ENCODE results near the gene HSPG2. TPM values are rescaled to one million over a fixed set of nuclear protein-coding genes. Genes with fewer than 3 reads are reported as not detected.

HSPG2 gene
- total RNA-seq, 4 donors from 2014 or later: 75.7 to 239 (median 96.8) TPM

DNA sequence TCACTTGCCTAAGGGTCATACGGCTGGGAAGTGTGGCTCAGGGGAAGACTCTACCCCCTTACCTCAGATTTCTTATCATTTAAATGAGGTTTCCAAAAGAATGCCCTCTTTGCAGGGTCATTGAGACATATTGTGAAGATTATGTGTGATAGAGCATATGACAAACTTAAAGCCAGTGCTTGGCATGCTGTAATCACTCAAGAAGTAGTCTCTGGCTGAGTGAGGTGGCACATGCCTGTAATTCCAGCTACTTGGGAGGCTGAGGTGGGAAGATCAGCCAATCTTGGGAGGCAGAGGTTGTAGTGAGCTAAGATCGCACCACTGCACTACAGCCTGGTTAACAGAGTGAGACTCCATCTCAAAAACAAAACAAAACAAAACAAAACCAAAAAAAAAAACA is 132.6 kb downstream of the HSPG2 start:
- Histone ChIP-seq H3K4me3 (replicated peaks in 1 of 3) (no peak overlapping the region), H3K36me3 (no peaks in the 10 kb centered on the region), H3K27ac (no peak overlapping the region), H3K9me3 (no peaks in the 10 kb centered on the region), H3K4me1 (no peaks in the 10 kb centered on the region), H3K27me3 (no peaks in the 10 kb centered on the region)
- DNase-seq: no peak
- intact Hi-C loops (cut with DNase I): no loop called here
- WGBS, 2 donors: 69 to 74% methylated on average over 2 of the region's 2 CpGs
- TF ChIP-seq POLR2A (IDR thresholded peaks at IDR 0.05): no peak
- TF ChIP-seq, protein P1, sequence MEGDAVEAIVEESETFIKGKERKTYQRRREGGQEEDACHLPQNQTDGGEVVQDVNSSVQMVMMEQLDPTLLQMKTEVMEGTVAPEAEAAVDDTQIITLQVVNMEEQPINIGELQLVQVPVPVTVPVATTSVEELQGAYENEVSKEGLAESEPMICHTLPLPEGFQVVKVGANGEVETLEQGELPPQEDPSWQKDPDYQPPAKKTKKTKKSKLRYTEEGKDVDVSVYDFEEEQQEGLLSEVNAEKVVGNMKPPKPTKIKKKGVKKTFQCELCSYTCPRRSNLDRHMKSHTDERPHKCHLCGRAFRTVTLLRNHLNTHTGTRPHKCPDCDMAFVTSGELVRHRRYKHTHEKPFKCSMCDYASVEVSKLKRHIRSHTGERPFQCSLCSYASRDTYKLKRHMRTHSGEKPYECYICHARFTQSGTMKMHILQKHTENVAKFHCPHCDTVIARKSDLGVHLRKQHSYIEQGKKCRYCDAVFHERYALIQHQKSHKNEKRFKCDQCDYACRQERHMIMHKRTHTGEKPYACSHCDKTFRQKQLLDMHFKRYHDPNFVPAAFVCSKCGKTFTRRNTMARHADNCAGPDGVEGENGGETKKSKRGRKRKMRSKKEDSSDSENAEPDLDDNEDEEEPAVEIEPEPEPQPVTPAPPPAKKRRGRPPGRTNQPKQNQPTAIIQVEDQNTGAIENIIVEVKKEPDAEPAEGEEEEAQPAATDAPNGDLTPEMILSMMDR (IDR thresholded peaks at IDR 0.05): no peak

DNA sequence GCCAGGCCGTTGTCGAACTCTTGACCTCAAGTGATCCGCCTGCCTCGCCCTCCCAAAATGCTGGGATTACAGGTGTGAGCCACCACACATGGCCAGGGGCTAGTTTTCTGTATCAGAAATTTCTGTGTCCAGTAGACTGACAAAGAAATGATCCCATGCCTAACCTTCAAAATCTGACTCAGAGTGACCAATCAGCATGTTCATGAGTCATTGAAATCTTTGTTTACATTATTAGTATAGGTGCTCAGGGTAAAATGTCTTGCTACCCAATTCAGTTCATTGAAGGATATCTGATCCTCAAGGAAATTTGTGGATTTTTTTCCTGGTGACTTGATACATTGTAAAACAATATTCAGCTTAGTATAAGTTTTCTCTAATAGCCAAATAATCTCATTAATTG is 136.0 kb downstream of the HSPG2 start:
- H3K27ac ChIP-seq: no peak overlapping the region
- intact Hi-C loops (cut with DNase I): no loop called here
- WGBS, 2 donors: 95 to 98% methylated on average over 4 of the region's 4 CpGs
- H3K4me3 ChIP-seq (replicated peaks in 1 of 3): no peak overlapping the region
- no peaks in the 10 kb centered on the region for H3K4me1 ChIP-seq
- no peak for TF ChIP-seq POLR2A (IDR thresholded peaks at IDR 0.05)
- TF ChIP-seq, protein P1 (IDR thresholded peaks at IDR 0.05): no peak
- H3K27me3 ChIP-seq: no peaks in the 10 kb centered on the region
- DNase-seq: no peak
- no peaks in the 10 kb centered on the region for H3K36me3 ChIP-seq
- no peaks in the 10 kb centered on the region for H3K9me3 ChIP-seq

DNA sequence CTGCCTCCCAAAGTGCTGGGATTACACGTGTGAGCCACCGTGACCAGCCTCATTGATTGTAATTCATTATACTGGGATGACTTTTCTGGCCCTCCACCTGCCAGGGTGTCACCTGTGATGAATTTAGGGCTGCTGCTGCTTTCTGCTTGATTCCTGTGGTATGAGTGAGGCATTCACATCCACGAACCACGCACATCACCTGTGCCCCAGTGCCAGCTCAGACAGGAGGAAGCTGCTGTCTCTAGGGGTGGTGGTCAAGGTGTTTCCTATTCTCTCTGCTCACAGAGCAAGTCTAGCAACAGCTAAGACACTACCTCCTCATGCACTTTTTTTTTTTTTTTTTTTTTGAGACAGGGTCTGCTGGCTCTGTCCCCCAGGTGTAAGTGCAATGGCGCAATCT is 137.4 kb downstream of the HSPG2 start:
- Histone ChIP-seq H3K9me3 (no peaks in the 10 kb centered on the region), H3K36me3 (no peaks in the 10 kb centered on the region), H3K4me1 (no peaks in the 10 kb centered on the region), H3K27ac (no peak overlapping the region), H3K27me3 (no peaks in the 10 kb centered on the region), H3K4me3 (replicated peaks in 1 of 3) (no peak overlapping the region)
- intact Hi-C loops (cut with DNase I): loop anchor here (5.0 kb wide), 1 partner anchor 163 kb away; no protein-coding TSS in a partner anchor
- 82 to 87% methylated on average over 4 to 5 of the region's 5 CpGs for whole genome bisulfite sequencing, 2 donors
- no peak for TF ChIP-seq POLR2A (IDR thresholded peaks at IDR 0.05)
- TF ChIP-seq, protein P1 (IDR thresholded peaks at IDR 0.05): no peak
- no peak for DNase-seq

DNA sequence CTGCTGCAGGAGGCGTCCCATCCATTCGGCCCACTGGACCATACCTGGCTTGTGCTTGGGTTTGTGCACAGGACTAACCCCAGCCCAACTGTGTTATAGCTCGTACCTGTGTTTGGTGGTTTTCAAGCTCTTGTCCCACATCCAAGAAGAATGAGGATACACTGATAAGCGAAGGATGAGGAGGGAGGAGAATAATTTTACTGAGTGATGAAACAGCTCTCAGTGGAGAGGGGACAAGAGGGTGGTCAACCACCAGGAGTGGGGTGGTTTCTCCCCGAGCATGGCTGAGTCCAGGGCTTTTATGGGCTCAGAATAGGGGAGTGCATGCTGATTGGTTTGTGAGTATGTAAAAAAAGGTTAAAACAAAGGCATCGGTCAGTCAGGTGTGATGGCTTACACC is 142.0 kb downstream of the HSPG2 start:
- no peak overlapping the region for H3K4me3 ChIP-seq (replicated peaks in 1 of 3)
- no peaks in the 10 kb centered on the region for H3K27me3 ChIP-seq
- no peaks in the 10 kb centered on the region for H3K4me1 ChIP-seq
- intact Hi-C loops (cut with DNase I): loop anchor here (5.0 kb wide), 1 partner anchor 167 kb away; no protein-coding TSS in a partner anchor
- H3K27ac ChIP-seq: no peak overlapping the region
- no peaks in the 10 kb centered on the region for H3K36me3 ChIP-seq
- 89 to 92% methylated on average over 6 of the region's 6 CpGs for WGBS, 2 donors
- H3K9me3 ChIP-seq: no peaks in the 10 kb centered on the region
- no peak for DNase-seq
- TF ChIP-seq, protein P1 (IDR thresholded peaks at IDR 0.05): no peak
- TF ChIP-seq POLR2A (IDR thresholded peaks at IDR 0.05): no peak

DNA sequence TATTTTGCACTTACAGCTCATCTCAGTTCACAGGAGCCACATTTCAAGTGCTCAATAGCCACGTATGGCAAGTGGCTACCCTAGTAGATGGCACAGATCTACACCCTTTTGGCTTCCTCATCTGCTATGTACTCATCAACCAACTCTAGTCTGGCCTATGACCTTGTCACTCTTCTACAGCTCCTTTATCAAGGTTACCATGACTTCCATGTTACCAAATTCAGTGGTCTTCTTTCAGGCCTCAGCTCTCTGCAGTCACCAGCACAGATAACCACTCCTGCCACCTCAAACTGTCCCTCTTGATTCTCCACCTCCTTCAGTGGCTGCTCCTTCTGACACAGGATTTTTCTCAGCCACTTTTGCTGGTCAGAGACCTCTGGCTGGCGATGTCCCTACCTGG is 142.5 kb downstream of the HSPG2 start:
- TF ChIP-seq, protein P1 (IDR thresholded peaks at IDR 0.05): no peak
- no peak for TF ChIP-seq POLR2A (IDR thresholded peaks at IDR 0.05)
- Histone ChIP-seq H3K9me3 (no peaks in the 10 kb centered on the region), H3K27ac (no peak overlapping the region), H3K27me3 (no peaks in the 10 kb centered on the region), H3K36me3 (no peaks in the 10 kb centered on the region), H3K4me3 (replicated peaks in 1 of 3) (no peak overlapping the region), H3K4me1 (no peaks in the 10 kb centered on the region)
- WGBS, 2 donors: 86 to 88% methylated on average over 2 of the region's 2 CpGs
- DNase-seq: no peak
- intact Hi-C loops (cut with DNase I): loop anchor here (5.0 kb wide), 1 partner anchor 168 kb away; no protein-coding TSS in a partner anchor

All from thyroid gland (tissue), 4 donors.